Neural cell (in vitro differentiated cells): Measurements from ENCODE around the gene ASCC3.

Experiments
- EP300 ChIP-seq: fragments of 450-650 bp; conservative IDR thresholded peaks from 2 replicates; pipeline ENCODE4 v1.6.1; 2014; ENCODE audit warnings: antibody characterized with exemption, mild to moderate bottlenecking, moderate library complexity; ENCODE audit not compliant: poor library complexity, severe bottlenecking
- POLR2AphosphoS5 ChIP-seq: IDR thresholded peaks from 2 replicates; pipeline ENCODE4 v1.6.1; 2012
- TAF1 ChIP-seq: IDR thresholded peaks from 2 replicates; pipeline ENCODE4 v1.6.1; 2012; ENCODE audit warnings: low read depth
- TF ChIP-seq, protein P1 (sequence below): fragments of 450-650 bp; IDR thresholded peaks from 2 replicates; pipeline ENCODE4 v1.5.1; 2014; ENCODE audit warnings: antibody characterized with exemption, mild to moderate bottlenecking, moderate library complexity; ENCODE audit not compliant: poor library complexity, severe bottlenecking

GRCh38 chr6:100751590-100751989, 129.5 kb downstream of the ASCC3 start:
- TF ChIP-seq, protein P1, sequence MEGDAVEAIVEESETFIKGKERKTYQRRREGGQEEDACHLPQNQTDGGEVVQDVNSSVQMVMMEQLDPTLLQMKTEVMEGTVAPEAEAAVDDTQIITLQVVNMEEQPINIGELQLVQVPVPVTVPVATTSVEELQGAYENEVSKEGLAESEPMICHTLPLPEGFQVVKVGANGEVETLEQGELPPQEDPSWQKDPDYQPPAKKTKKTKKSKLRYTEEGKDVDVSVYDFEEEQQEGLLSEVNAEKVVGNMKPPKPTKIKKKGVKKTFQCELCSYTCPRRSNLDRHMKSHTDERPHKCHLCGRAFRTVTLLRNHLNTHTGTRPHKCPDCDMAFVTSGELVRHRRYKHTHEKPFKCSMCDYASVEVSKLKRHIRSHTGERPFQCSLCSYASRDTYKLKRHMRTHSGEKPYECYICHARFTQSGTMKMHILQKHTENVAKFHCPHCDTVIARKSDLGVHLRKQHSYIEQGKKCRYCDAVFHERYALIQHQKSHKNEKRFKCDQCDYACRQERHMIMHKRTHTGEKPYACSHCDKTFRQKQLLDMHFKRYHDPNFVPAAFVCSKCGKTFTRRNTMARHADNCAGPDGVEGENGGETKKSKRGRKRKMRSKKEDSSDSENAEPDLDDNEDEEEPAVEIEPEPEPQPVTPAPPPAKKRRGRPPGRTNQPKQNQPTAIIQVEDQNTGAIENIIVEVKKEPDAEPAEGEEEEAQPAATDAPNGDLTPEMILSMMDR, result no peak
- no peak for TF ChIP-seq POLR2AphosphoS5
- TF ChIP-seq EP300, result no peak
- no peak for TF ChIP-seq TAF1
